Measurements from ENCODE around the gene ARHGEF7. TPM values are rescaled to one million over a fixed set of nuclear protein-coding genes. Genes with fewer than 3 reads are reported as not detected.
A peak's percentile ranks its signal among the peaks of the same experiment; 100 is the strongest.
"Not testable (repeated sequence)": the region's sequence is repeated elsewhere in the genome, so short reads cannot be mapped to it uniquely, and the experiment has no call there.

Gene ARHGEF7
- total RNA-seq, 2 experiments from 2014 or later, result 67.0 to 71.2 TPM

- ATAC-seq, result no peak
- H3K36me3 Mint-ChIP-seq (ENCODE audit: low read depth), result peaks cover 3% of the 10 kb centered on the region
- H3K27me3 Mint-ChIP-seq, result peaks cover 5% of the 10 kb centered on the region
- intact Hi-C loops (cut with micrococcal nuclease), result no loop called here
- H3K9me3 Mint-ChIP-seq, result peaks cover 32% of the 10 kb centered on the region
- DNase-seq, result no peak
- ChIA-PET POLR2A (no interaction called here), CTCF (no interaction called here)
- no peak overlapping the region for H3K27ac Mint-ChIP-seq
- H3K4me1 Mint-ChIP-seq (ENCODE audit: low read depth), result no peaks in the 10 kb centered on the region
- no peak for TF ChIP-seq CTCF (IDR thresholded peaks at IDR 0.05)
- H3K4me3 Mint-ChIP-seq, result no peak overlapping the region
Measured at GRCh38 chr13:111074826-111075225, 40.3 kb upstream of the ARHGEF7 start.

- Mint-ChIP-seq H3K27me3 (no peaks in the 10 kb centered on the region), H3K4me3 (no peak overlapping the region), H3K36me3 (ENCODE audit: low read depth) (no peaks in the 10 kb centered on the region), H3K4me1 (ENCODE audit: low read depth) (no peaks in the 10 kb centered on the region), H3K9me3 (peaks cover 23% of the 10 kb centered on the region), H3K27ac (no peak overlapping the region)
- POLR2A ChIA-PET, result no interaction called here
- no peak for ATAC-seq
- no peak for TF ChIP-seq CTCF (IDR thresholded peaks at IDR 0.05)
- intact Hi-C loops (cut with micrococcal nuclease), result no loop called here
- CTCF ChIA-PET, result interaction anchor here (1.9 kb wide), 1 partner anchor 9 kb away, joined by 7 read pairs; no protein-coding TSS in a partner anchor
- DNase-seq, result peak; percentile 9
Measured at GRCh38 chr13:111076155-111077013, 38.7 kb upstream of the ARHGEF7 start.

GRCh38 chr13:111079375-111079774, 35.7 kb upstream of the ARHGEF7 start:
- CTCF ChIA-PET, result interaction anchor here (0.5 to 2.7 kb wide), 4 partner anchors 12 to 373 kb away, joined by 3 to 14 read pairs (median 3); no protein-coding TSS in a partner anchor
- Mint-ChIP-seq H3K27me3 (no peaks in the 10 kb centered on the region), H3K27ac (no peak overlapping the region), H3K4me3 (no peak overlapping the region), H3K9me3 (peaks cover 14% of the 10 kb centered on the region), H3K36me3 (ENCODE audit: low read depth) (no peaks in the 10 kb centered on the region), H3K4me1 (ENCODE audit: low read depth) (no peaks in the 10 kb centered on the region)
- TF ChIP-seq CTCF (IDR thresholded peaks at IDR 0.05), result no peak
- intact Hi-C loops (cut with micrococcal nuclease), result no loop called here
- POLR2A ChIA-PET, result no interaction called here
- DNase-seq, result no peak
- no peak for ATAC-seq

GRCh38 chr13:111080642-111081041, 34.5 kb upstream of the ARHGEF7 start:
- ATAC-seq (no peak), DNase-seq (no peak)
- Mint-ChIP-seq H3K27ac (no peak overlapping the region), H3K9me3 (peaks cover 4% of the 10 kb centered on the region), H3K4me3 (no peak overlapping the region), H3K36me3 (ENCODE audit: low read depth) (no peaks in the 10 kb centered on the region), H3K4me1 (ENCODE audit: low read depth) (no peaks in the 10 kb centered on the region), H3K27me3 (no peaks in the 10 kb centered on the region)
- TF ChIP-seq CTCF (IDR thresholded peaks at IDR 0.05), result no peak
- ChIA-PET POLR2A (no interaction called here), CTCF (interaction anchor here (2.7 kb wide), 1 partner anchor 13 kb away, joined by 14 read pairs; no protein-coding TSS in a partner anchor)
- intact Hi-C loops (cut with micrococcal nuclease), result no loop called here

- no peak for TF ChIP-seq CTCF (IDR thresholded peaks at IDR 0.05)
- H3K4me1 Mint-ChIP-seq (ENCODE audit: low read depth), result no peaks in the 10 kb centered on the region
- intact Hi-C loops (cut with micrococcal nuclease), result no loop called here
- H3K36me3 Mint-ChIP-seq (ENCODE audit: low read depth), result no peaks in the 10 kb centered on the region
- DNase-seq (no peak), ATAC-seq (no peak)
- no peaks in the 10 kb centered on the region for H3K27me3 Mint-ChIP-seq
- ChIA-PET POLR2A (no interaction called here), CTCF (no interaction called here)
- H3K27ac Mint-ChIP-seq, result no peak overlapping the region
- H3K9me3 Mint-ChIP-seq, result no peaks in the 10 kb centered on the region
- H3K4me3 Mint-ChIP-seq, result no peak overlapping the region
Measured at GRCh38 chr13:111082240-111082639, 32.9 kb upstream of the ARHGEF7 start.

- H3K36me3 Mint-ChIP-seq (ENCODE audit: low read depth); CTCF ChIA-PET; H3K4me1 Mint-ChIP-seq (ENCODE audit: low read depth); POLR2A ChIA-PET; H3K4me3 Mint-ChIP-seq; H3K9me3 Mint-ChIP-seq; ATAC-seq; H3K27ac Mint-ChIP-seq; DNase-seq; intact Hi-C loops (cut with micrococcal nuclease); H3K27me3 Mint-ChIP-seq: not testable (repeated sequence)
Measured at GRCh38 chr13:111082769-111083168, 32.3 kb upstream of the ARHGEF7 start.

GRCh38 chr13:111083693-111084092, 31.4 kb upstream of the ARHGEF7 start:
- intact Hi-C loops (cut with micrococcal nuclease); DNase-seq; H3K27ac Mint-ChIP-seq; H3K36me3 Mint-ChIP-seq (ENCODE audit: low read depth); H3K27me3 Mint-ChIP-seq; H3K4me3 Mint-ChIP-seq; H3K9me3 Mint-ChIP-seq; POLR2A ChIA-PET; H3K4me1 Mint-ChIP-seq (ENCODE audit: low read depth); ATAC-seq: not testable (repeated sequence)
- CTCF ChIA-PET, result interaction anchor here (2.5 kb wide), 1 partner anchor 16 kb away, joined by 8 read pairs; no protein-coding TSS in a partner anchor

Data from activated CD8-positive, alpha-beta T cell treated with anti-CD3 and anti-CD28 coated beads for 36 hours (primary cell).